GM18526 (cell line): ENCODE data around the gene DMKN.

Experiments
- POLR2A ChIP-seq: IDR thresholded peaks from 3 replicates; pipeline ENCODE4 v1.6.1; 2011; ENCODE audit not compliant: insufficient read length; ENCODE audit errors: extremely low read depth

The DMKN gene

GRCh38 chr19:35513628-35514281 lies at the start of gene DMKN:
TSS of gene DMKN (minus strand) at chr19:35513649. CDS start at chr19:35513475, 174 bp downstream.
- no peak for TF ChIP-seq POLR2A

GRCh38 chr19:35562776-35563175 lies 49.3 kb upstream of the DMKN start:
- no peak for TF ChIP-seq POLR2A

GRCh38 chr19:35562336-35562735 lies 48.9 kb upstream of the DMKN start:
- no peak for TF ChIP-seq POLR2A

- no peak for TF ChIP-seq POLR2A
Observed at GRCh38 chr19:35561436-35561835, 48.0 kb upstream of the DMKN start.

GRCh38 chr19:35560677-35561076 lies 47.2 kb upstream of the DMKN start:
- no peak for TF ChIP-seq POLR2A

- no peak for TF ChIP-seq POLR2A
Observed at GRCh38 chr19:35560271-35560670, 46.8 kb upstream of the DMKN start.

GRCh38 chr19:35559781-35560180 lies 46.3 kb upstream of the DMKN start:
- no peak for TF ChIP-seq POLR2A

GRCh38 chr19:35559281-35559659 lies 45.8 kb upstream of the DMKN start:
- TF ChIP-seq POLR2A = no peak

GRCh38 chr19:35558400-35559280 lies 45.2 kb upstream of the DMKN start:
- TF ChIP-seq POLR2A = no peak

- no peak for TF ChIP-seq POLR2A
Observed at GRCh38 chr19:35557539-35558399, 44.3 kb upstream of the DMKN start.

GRCh38 chr19:35556846-35557538 lies 43.5 kb upstream of the DMKN start:
- TF ChIP-seq POLR2A = no peak

GRCh38 chr19:35556025-35556590 lies 42.7 kb upstream of the DMKN start:
- TF ChIP-seq POLR2A = no peak

GRCh38 chr19:35555301-35556005 lies 42.0 kb upstream of the DMKN start:
- no peak for TF ChIP-seq POLR2A

GRCh38 chr19:35554076-35554475 lies 40.6 kb upstream of the DMKN start:
- TF ChIP-seq POLR2A = no peak
